ENCODE measurements around the gene FNDC3B.
"Not testable (repeated sequence)": the region's sequence is repeated elsewhere in the genome, so short reads cannot be mapped to it uniquely, and the experiment has no call there.

The FNDC3B gene

DNA sequence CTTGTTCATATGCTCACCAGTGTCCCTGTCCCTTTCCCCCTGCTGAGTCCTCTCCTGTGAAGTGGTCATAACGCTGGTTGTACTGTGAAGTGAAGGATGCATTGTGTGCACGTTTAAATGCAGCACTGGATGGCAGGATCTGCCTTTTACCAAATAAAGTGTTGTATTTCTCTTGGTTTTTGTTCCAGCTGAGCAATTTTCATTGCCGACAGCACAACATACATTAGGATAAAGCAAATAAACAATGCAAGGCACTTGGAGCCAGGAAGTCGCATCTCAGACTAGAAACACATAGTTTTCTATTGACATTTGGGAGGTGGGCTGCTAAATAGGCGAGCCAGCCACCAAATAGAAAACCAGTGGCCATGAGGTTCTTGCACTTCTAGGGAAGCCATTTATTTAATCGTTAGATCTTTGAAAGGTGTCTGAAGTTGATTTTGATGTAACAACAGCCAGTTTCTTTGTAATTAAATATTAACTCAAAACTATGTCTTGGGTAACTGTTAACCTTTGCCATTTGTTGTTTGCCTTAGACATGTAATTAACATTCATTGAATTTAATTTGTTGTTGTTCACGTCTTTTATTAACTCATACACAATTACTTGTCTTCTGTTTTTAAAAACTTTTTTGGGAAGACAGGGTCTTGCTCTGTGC is 185.3 kb downstream of the FNDC3B start:
- DNase-seq, result no peak

DNA sequence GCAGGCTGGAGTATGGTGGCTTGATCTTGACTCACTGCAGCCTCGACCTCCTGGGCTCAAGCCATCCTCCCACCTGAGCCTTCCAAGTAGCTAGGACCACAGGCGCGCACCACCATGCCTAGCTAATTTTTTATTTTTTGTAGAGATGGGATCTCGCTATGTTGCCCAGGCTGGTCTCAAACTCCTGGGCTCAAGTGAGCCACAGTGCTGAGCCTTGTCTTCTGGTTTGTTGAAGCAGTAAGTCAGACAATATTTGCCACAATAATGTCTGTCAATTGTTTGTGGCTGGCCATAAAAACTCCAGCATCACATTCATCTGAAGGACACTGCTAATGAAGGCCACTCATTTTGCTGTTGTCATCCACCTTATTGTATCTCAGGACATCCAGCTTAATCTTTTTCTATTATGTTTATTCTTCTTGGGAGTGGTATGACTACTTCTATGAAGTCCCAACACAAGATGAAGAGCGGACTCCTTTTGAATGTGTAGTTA is 185.9 kb downstream of the FNDC3B start:
- no peak for DNase-seq

DNA sequence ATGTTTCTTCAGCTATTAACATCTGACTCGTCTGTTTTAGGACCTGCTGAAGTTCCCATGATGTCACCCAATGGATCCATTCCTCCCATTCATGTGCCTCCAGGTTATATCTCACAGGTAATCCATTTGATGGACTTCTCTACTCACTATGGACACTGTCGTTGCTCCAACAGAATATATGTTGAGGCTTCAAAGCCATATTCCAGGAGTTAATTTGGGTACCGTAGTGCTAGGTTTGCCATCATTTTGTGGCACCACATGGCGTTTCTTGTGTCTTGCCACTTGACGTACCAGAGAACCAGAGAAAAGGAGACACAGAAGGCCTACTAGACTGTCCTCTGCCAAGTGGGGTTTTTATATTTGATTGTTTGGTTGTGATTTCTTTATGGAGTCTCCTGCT is 187.5 kb downstream of the FNDC3B start:
- no peak for DNase-seq

DNA sequence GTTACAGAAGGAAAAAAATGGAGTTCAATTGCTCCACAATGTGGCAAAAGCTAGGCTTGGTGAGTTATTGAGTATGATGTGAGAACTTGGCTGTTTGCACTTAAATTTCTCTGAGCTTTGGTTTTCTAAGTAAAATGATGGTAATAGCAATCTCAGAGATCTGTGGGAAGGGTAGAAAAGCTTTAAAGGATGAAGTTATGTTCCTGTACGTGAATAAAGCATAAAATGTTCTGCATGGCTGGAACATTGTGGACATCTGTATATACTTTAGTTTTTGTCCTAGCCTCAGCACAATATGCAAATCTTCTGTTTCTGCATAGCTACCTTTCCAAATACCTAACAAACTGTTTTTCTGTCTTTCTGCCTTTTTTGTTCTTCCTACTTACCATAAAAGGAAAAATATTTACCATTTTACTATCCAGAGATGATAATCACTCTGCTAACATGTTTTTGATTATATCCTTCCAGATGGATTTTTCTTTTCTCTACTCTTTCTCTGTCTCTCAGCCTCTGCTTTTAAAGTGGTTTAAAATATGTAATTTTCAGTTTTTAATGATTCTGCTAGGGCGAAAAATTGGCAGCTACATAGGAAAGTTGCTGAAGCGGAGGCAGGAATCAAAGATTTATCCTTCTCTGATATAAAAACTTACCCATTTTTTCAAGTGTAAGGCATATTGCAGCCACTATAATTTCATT is 188.1 kb downstream of the FNDC3B start:
- no peak for DNase-seq

DNA sequence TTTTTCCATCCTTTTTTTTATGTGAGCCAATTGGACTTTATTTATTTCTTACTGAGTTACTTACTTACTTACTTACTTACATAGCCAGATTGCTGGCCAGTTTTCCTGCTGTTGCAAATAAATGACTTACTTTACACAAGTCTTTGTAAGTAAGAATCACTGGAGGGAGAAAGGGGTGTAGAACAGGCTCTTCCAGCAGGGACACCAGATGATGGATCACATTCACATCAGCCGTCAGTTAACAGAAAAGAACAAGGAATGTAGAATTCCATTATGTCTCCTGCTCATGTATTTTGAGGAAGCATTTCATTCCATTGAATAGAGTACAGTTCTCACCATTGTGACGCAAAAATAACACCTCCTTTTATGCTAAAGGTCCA is 188.6 kb downstream of the FNDC3B start:
- no peak for DNase-seq

DNA sequence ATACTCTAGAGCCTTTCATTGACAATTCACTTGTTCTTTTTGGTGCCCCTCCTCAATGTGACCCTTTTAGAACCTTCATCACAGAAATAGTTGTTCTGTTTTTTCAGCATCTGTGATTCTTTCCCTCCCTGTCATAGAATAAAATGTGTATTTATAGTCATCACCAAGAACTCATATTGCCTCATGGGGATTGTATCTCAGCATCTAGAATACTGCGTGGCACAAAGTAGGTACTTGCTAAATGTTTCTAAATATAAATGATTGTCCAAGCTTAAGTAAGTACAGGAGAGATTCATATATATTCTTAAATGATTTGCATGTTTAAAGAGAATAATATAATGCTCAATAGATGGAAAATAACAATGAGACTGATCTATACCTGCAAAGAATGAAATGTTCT is 190.1 kb downstream of the FNDC3B start:
- DNase-seq, result no peak

DNA sequence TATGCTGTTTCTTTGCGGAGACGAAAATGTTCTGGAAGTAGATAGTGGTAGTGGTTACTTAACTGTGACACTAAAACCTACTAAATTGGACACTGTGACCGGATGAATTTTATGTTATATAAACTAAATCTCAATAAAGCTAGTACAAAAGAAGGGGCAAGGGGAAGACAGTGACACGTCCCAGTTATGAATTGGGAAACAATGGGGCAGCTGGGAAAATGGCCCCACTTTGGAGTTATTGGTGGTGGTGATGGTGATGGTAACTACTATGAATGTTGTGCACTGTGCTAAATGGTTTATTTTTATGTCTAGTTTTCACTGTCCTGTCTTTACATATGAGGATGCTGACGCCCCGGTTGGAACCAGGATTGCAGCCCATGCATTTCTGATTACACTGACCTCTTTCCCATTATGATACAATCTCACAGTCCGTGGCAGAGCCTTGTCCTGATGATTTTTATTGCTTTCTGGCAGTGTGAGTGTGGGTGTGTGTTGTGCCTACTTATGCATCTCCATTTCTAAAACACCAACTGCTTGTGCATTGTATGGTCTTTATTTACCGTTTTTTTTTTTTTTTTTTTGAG is 192.0 kb downstream of the FNDC3B start:
- no peak for DNase-seq

DNA sequence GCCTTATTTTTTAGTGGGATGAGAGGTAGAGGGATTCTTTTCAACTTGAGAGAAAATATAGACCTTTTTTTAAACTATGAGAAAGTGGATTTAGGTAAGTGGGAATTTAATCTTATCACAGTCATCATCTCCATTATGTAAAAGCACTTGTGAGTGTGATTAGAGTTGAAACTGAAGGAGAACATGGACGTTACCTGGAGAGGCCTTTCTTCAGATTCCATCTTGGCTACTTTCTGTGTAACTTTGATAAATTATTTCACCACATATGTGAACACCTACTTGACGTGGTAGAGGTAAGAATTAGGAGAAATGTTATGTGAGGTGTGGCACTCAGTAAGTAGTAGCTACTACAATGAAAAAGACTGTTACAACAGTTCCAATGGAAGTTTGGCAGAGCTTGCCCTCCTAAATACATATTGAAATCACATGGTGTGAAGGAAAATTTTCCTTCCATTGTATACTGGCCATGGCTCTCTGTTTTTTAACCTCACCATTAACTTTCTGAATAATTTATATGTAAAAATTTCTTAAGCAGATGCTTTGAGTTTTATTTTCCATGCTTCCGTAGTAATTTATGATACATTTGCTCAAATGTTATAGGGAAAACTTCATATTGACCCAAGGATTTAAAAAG is 193.3 kb downstream of the FNDC3B start:
- no peak for DNase-seq

DNA sequence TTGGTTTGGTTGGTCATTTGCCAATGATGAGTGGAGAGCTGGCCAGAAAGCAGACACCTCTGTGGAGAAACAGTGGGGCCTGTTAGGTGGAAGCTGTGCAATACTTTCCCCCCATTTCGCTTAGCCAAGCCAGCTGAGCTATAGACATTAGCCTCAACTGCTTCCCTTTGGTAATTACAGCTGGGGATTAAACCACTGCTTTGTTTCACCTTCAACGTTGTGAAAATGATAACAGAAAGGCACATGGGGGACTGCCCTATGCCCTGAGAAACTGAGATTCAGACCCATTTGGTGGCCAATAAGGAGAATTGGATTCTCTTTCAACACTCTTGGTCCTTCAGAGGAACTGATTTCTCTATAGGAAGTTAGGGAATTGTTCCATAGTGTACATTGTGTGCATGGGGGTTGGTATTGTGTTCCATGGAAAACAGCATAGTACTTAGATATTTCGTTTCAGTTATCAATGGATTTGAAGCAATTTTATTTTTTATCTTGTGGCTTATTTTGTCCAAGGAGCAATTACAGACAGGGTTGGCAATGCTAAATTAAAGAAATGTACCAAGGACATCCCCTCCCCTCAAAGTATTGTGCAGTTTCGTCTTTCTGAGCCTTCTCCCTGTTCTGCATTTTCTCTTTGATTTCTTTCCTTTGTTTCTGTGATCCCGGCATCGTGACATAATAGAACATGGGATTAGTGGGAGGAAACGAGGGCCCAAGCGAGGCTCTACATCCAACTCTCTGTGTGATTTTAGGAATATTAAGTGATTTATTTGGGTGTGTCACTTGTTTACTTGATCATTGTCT is 194.3 kb downstream of the FNDC3B start:
- no peak for DNase-seq

DNA sequence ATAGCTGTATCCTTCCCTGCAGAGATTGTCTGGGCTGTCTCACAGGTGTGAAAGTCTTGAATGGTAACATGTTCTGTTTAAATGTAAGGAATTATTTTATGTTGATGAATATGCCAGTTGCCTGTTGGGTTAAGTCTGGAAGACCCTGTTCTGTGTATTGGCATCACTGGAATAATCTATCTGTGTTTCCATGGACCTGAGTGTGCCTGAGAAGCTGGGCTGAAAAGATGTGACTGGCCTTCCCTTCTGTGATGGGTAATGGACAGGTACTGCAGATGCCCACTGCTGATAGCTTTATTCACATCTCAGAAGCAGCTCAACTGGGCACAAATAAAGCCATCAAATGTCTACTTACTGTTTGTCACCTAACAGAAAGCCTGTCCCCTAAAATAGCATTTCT is 196.3 kb downstream of the FNDC3B start:
- no peak for DNase-seq

DNA sequence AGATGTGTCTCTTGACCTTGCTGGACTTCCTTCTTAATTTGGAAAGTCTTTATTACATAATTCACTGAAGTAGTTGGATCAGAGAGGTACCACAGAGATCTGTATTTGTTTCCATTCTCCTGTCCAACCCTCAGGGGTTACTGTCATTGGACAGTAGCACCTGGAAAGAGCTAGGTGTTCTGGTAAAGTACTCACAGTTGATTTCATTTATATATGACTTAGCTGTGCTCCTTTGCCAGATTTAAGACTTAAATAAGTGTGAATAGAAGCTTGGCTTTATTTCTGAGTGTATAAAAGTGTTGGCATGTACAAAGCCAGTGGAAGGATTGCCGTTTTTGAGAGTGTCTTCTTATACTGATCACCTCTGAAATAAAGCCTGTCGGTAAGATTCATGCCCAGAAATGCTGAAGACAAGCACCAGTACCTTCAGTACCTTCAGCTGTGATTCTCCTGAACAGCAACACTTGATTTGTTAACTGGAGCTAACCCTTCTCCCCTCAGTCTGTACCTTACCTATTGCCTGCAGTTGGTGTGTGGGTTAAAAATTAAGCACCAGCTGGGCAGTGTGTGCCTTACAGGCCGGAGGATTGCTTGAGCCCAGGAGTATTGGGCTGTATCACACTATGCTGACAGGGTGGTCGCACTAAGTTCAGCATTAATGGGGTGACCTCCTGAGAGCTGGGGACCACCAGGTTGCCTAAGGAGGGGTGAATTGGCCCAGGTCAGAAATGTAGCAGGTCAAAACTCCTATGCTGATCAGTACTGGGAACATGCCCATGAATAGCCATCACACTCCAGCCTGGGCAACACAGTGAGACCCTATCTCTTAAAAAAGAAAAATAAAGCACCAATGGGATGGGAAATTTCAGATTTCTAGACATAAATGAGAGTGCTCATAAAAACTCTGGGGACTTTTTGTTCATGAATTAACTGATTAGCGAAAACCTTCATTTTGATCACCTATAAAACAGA is 197.7 kb downstream of the FNDC3B start:
- DNase-seq, result no peak

DNA sequence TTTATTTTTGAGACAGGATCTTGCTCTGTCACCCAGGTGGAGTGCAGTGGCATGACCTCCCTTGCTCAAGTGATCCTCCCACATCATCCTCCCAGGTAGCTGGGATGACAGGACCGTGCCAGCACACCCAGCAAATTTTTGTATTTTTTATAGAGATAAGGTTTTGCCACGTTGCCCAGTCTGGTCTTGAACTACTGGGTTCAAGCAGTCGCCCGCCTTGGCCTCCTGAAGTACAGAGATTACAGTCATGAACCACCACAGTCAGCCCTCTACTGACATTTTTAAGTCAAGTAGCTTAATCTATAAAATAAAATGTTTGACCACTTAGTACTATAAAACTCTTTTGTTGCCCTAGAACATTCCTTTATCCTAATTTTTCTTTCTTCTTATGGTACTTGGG is 198.8 kb downstream of the FNDC3B start:
- DNase-seq, result no peak

DNA sequence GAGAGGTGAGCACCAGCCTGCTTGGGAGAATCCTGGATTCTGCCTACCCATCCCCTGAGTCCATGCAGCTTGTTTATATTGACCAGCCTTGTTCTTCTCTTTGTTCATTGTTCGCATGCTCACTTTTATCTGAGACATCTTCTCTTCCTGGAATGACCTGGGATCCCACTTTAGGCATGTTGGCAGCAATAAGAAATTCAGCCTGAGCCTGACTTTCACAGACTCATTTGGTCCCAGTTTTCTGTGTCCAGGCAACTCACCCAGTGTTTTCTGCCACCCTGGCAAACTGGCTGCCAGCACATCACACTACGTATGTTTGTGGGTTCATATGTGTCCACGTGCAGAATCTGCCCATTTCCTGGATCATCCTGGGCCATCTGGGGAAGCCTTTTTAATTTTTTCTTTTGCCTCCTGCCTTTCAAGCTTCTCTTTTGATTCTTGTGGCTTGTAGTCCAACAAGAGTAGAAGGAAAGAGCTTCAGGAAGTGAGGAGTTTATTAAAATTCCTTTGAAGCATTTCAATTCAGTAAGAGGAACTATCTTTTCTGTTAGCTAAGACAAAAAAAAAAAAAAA is 199.9 kb downstream of the FNDC3B start:
- DNase-seq, result no peak

DNA sequence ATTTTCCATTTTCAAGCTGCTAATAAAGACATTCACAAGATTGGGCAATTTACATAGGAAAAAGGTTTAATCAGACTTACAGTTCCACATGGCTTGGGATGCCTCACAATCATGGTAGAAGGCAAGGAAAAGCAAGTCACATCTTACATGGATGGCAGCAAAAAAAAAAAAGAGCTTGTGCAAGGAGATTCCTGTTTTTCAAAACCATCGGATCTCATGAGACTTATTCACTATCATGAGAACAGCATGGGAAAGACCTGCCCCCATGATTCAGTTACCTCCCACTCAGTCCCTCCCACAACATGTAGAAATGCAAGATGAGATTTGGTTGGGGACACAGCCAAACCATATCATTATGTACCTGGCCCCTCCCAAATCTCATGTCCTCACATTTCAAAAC is 202.0 kb downstream of the FNDC3B start:
- DNase-seq, result no peak

DNA sequence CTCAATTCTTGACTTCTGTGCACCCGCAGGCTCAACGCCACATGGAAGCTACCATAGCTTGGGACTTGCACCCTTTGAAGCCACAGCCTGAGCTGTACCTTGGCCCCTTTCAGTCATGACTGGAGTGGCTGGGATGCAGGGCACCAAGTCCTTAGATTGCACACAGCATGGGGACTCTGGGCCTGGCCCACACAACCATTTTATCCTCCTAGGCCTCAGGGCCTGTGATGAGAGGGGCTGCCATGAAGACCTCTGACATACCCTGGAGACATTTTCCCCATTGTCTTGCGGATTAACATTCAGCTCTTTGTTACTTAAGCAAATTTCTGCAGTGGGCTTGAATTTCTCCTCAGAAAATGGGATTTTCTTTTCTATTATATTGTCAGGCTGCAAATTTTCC is 203.1 kb downstream of the FNDC3B start:
- DNase-seq, result not testable (repeated sequence)

DNA sequence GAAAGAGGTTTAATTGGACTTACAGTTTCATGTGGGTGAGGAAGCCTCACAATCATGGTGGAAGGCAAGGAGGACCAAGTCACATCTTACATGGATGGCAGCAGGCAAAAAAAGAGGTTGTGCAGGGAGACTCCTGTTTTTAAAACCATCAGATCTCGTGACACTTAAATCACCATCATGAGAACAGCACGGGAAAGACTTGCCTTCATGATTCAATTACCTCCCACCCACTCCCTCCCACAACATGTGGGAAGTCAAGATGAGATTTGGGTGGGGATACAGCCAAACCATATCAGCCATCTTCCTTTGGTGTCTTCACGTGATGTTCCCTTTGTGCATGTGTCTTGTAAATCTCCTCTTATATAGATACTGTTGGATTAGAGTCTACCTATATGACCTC is 204.0 kb downstream of the FNDC3B start:
- DNase-seq, result not testable (repeated sequence)

DNA sequence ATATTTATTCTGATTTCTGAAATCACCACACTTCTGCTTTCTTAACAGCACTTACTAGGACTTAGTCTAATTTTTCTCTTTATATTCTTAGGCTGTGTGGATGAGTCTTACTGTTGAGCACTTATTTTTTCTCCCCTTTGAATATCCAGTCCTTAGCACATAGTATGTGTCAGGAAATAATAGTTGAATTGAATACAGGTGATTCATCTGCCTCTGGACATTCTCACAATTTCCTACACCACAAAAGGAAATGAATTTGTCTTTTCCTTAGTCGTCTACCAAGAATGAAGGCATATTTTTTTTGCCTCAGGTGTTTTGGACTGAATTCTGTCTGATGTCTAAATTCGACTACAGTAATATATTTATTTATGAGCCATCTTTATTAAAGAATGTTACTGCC is 204.6 kb downstream of the FNDC3B start:
- no peak for DNase-seq

DNA sequence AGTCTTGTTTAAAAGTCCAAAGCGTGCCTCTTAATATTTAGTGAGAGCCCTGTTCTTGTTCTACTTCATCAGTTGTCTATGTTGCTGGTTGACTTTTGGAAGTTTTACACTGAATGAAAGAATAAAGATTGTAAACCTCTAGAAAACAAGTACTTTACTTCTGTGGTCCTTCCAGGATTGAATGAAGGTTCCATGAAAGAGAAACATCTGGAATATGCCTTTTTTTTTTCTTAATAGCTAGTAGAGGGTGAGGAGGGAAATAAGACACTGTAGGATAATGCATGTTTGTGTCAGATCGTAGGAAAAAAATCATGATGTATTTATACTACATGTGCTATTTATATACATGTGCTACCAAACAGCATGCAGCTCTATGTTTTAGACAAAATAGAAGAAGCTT is 205.9 kb downstream of the FNDC3B start:
- no peak for DNase-seq

DNA sequence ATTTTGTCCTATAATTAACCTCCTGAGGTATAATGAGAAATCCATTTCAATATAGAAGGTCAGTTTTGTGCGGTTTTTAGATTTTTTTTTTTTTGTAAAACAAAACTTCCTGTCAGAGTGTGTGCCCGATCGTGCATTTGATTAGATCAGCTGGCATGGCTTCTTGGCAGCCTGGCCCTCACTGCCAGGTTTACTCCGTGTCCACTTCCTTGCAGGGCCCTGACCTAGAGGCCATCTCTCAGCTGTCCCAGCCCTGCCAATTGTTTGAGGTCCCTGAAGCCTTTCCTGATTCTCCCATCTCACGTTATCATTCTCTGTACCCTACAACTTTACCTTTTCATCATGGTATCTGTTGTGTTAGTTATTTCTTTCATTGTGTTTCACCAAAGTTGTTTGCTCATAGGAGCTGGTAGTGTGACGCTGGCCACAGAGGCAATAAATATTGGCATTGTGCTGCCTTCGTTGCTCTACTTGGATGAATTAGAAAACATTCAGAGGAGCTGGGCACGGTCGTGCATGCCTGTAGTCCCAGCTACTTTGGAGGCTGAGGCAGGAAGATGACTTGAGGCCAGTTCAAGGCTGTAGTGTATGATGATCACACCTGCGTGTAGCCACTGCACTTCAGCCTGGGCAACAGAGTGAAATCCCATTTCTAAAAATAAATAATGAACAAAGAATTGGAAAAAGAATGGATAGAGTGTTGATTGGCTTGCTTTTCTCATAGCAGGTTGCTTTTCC is 206.9 kb downstream of the FNDC3B start:
- no peak for DNase-seq

DNA sequence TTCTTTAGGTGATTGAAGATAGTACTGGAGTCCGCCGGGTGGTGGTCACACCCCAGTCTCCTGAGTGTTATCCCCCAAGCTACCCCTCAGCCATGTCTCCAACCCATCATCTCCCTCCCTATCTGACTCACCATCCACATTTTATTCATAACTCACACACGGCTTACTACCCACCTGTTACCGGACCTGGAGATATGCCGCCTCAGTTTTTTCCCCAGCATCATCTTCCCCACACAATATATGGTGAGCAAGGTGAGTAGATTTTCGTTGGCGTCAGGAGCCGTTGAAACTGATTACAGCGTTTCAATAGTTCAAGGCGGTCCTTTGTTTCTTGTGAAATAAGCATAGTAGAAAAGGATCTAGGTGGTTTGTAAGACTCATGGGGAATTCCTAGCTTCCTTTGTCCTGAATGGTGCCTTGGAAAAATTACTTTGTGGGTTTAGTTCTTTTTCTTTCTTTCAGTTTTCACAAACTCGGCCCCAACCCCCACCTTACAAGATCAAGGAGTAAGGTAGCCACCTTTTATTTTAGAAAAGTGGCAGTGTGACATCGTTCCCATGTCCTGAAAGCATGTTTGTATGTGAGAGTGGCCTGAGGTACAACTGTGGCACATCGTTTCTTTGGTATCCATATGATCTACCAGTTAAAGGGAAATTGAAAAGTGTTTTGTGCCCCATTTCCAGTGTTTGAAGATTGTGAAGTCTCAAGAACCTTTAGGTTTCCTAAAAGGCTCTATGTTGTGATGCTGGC is 208.3 kb downstream of the FNDC3B start:
- DNase-seq, result no peak

Data from CD4-positive, alpha-beta T cell treated with Interleukin-15 for 1 hour (primary cell).